GM13976 (cell line): ENCODE measurements around the gene GBE1.

Source experiments
- DNase-seq: peaks from one replicate; pipeline ENCODE4 v3.0.0; 2012; ENCODE audit warnings: low spot score
- in situ Hi-C: fragments of 300-500 bp; cut with MboI; formaldehyde crosslinking; loops from one replicate; pipeline ENCODE4 v1.12.0; 2022; ENCODE audit warnings: low sequenced_read_pairs, mixed read lengths, inconsistent platforms; ENCODE audit not compliant: unreplicated experiment
- TF ChIP-seq, protein P1 (sequence below): IDR thresholded peaks from 2 replicates; pipeline ENCODE4 v1.5.1; 2012; ENCODE audit warnings: borderline replicate concordance, mild to moderate bottlenecking; ENCODE audit not compliant: insufficient read depth; ENCODE audit errors: extremely low read depth, missing control alignments, control extremely low read depth

Gene GBE1

DNA sequence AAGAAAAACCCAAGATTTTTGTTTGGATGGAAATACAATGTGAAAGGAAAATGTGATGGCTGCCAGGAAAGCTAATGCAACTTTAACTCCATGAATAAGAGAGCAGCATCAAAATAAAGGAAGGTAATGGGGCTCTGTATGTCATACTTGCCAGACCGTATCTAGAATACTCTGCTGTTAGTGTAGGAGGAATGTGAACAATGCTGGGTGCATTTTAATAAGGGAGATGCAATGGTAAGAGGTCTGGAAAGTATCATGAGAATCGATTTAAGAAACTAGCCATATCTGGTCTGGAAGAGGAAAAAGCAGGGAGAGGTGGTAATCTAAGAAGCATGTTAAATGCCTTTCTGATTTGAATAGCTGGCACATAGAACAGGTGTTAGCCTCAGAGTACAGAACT, 239.6 kb downstream of the GBE1 start:
- no peak for DNase-seq
- TF ChIP-seq, protein P1, sequence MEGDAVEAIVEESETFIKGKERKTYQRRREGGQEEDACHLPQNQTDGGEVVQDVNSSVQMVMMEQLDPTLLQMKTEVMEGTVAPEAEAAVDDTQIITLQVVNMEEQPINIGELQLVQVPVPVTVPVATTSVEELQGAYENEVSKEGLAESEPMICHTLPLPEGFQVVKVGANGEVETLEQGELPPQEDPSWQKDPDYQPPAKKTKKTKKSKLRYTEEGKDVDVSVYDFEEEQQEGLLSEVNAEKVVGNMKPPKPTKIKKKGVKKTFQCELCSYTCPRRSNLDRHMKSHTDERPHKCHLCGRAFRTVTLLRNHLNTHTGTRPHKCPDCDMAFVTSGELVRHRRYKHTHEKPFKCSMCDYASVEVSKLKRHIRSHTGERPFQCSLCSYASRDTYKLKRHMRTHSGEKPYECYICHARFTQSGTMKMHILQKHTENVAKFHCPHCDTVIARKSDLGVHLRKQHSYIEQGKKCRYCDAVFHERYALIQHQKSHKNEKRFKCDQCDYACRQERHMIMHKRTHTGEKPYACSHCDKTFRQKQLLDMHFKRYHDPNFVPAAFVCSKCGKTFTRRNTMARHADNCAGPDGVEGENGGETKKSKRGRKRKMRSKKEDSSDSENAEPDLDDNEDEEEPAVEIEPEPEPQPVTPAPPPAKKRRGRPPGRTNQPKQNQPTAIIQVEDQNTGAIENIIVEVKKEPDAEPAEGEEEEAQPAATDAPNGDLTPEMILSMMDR, result no peak
- in situ Hi-C loops, result no loop called here

DNA sequence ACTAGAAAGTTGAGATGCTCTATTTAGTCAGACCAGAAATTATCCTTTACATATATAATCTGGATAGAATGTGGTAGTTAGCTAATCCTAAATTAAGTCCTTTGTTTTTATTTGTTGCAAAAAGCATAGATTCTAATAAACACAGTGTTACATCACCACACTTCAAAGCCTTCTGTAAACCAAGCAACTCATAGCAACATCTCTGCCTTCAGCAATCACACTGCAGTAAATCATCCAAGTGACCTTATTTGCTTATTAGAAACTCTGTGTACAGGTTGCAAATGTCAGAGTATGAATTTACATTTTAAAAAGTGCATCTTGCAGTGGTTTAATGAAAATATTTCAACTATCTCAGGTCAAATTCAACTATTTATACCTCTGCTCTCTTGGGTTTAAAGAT, 242.5 kb downstream of the GBE1 start:
- TF ChIP-seq, protein P1, result no peak
- in situ Hi-C loops, result no loop called here
- no peak for DNase-seq

DNA sequence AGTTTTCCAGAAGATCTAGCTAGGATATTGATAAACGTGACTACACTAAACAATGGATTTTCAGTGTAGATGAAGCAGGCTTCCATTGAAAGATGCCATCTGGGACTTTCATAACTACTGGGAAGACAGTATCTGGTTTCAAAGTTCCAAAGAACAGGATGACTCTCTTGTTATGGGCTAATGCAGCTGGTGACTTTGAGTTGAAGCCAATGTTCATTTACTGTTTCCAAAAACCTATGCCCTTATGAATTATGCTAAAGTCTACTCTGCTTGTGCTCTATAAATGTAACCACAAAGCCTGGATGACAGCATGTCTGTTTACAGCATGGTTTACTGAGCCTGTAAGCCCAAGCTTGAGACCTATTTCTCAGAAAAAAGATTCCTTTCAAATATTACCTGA, 245.4 kb downstream of the GBE1 start:
- in situ Hi-C loops, result no loop called here
- DNase-seq, result no peak
- TF ChIP-seq, protein P1, result no peak

DNA sequence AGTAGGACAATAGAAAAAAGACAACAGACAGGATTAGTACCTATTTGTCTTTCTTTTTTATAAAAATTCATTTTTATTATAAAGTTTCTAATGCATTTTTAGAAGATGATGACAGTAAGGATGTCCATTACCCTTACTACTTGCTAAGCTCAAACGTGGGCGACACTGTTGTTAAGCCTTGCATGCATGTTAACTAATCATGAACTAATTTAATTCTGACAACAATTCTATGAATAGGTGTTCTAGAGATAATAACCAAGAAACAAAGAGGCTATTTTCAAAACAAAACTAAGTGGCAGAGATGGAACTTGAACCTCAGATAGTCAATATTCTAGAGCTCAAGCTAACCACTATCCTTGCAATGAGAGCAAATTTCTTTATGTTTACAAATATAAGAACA, 247.9 kb downstream of the GBE1 start:
- no peak for DNase-seq
- in situ Hi-C loops, result no loop called here
- TF ChIP-seq, protein P1, result no peak

DNA sequence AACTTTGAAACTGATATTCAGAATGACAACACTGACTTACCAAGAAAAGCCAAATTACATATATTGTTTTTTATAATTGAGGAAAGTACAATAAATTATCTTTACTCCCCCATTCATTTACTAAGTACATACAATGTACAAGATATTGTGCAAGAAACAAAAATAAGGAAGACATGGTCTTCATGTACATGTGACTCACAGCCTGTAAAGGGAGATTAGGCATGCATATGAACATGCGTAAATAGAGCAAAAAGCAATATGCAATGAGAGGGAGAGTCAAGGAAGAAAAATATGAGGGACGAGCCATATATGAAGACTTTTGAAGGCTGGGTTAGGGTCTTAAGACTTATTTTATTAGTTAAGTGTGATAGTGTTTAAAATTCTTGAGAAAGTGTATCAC, 258.4 kb downstream of the GBE1 start:
- TF ChIP-seq, protein P1, result no peak
- no peak for DNase-seq
- in situ Hi-C loops, result no loop called here

DNA sequence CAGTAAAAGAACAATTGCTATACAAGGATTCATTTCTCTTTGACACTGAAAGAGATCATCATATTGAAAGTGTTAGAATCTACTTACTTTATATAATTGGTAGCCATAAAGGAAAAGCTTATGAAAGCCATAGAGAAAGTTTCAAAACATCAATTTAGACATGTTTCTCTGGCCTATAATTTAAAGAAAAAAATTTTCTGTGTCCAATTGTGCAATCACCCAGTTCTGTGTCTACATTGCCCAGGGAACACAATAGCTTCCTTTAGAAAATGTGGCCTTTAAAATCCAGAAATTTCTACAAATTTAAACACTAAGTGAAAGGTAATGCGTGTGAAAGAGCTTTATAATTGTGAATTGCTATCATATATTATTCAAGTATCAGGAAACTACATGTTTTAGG, 259.2 kb downstream of the GBE1 start:
- TF ChIP-seq, protein P1, result no peak
- DNase-seq, result no peak
- in situ Hi-C loops, result no loop called here

DNA sequence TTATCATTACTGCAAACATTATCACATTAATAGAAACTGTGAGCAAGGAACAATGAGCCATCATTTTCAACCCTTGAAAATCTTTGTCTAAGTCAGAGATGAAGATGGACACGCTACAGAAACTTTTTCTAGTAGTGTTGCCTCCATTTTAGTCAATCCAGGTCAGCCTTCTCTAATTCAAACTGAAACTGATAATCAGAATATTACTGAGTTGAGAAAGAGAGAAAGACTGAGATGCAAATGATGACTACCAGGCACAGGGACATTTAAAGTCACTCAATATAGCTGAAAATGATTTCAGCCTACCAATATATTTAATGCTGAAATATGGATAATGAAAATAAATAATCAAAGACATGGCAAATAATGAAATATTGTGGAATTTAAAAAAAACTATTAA, 261.4 kb downstream of the GBE1 start:
- TF ChIP-seq, protein P1, result no peak
- in situ Hi-C loops, result no loop called here
- DNase-seq, result no peak
